RWPE2 (cell line): ENCODE results near the gene PITX1.
"Not testable (repeated sequence)": the region's sequence is repeated elsewhere in the genome, so short reads cannot be mapped to it uniquely, and the experiment has no call there.

ENCODE experiments used
- ATAC-seq: fragments of 200-7000 bp; cut with Tn5 transposase; 3 replicates; pipeline ENCODE4 v1.9.1; 2021; ENCODE audit warnings: low read depth
- DNase-seq: peaks from one replicate; pipeline ENCODE4 v3.0.0-alpha.2; 2020; ENCODE audit warnings: low spot score
- H3K27ac ChIP-seq: fragments of 450-650 bp; 2 replicates; pipeline ENCODE4 v1.5.1; 2017; ENCODE audit warnings: mild to moderate bottlenecking; ENCODE audit not compliant: poor library complexity, severe bottlenecking
- H3K27me3 ChIP-seq: fragments of 250-450 bp; sonication (Bioruptor Pico); 2 replicates; pipeline ENCODE4 v1.5.1; 2021; ENCODE audit warnings: mild to moderate bottlenecking, moderate library complexity; ENCODE audit not compliant: insufficient read depth, poor library complexity, severe bottlenecking
- H3K36me3 ChIP-seq: fragments of 250-450 bp; sonication (Bioruptor Pico); 2 replicates; pipeline ENCODE4 v1.5.1; 2020; ENCODE audit warnings: low read depth, mild to moderate bottlenecking, moderate library complexity
- H3K4me1 ChIP-seq: fragments of 250-450 bp; sonication (Bioruptor Pico); 2 replicates; pipeline ENCODE4 v1.5.1; 2021; ENCODE audit warnings: mild to moderate bottlenecking, moderate library complexity; ENCODE audit not compliant: insufficient read depth, poor library complexity, severe bottlenecking
- H3K4me3 ChIP-seq: fragments of 250-450 bp; sonication (Bioruptor Pico); 2 replicates; pipeline ENCODE4 v1.5.1; 2021; ENCODE audit warnings: mild to moderate bottlenecking, moderate library complexity; ENCODE audit not compliant: severe bottlenecking
- H3K9me3 ChIP-seq: fragments of 250-450 bp; sonication (Bioruptor Pico); 2 replicates; pipeline ENCODE4 v1.5.1; 2021; ENCODE audit warnings: mild to moderate bottlenecking, moderate library complexity; ENCODE audit not compliant: severe bottlenecking
- TF ChIP-seq, protein P1 (sequence below): fragments of 450-650 bp; IDR thresholded peaks from one replicate; pipeline ENCODE4 v1.5.1; 2017; ENCODE audit warnings: mild to moderate bottlenecking, moderate library complexity; ENCODE audit not compliant: poor library complexity, severe bottlenecking

PITX1 gene

DNA sequence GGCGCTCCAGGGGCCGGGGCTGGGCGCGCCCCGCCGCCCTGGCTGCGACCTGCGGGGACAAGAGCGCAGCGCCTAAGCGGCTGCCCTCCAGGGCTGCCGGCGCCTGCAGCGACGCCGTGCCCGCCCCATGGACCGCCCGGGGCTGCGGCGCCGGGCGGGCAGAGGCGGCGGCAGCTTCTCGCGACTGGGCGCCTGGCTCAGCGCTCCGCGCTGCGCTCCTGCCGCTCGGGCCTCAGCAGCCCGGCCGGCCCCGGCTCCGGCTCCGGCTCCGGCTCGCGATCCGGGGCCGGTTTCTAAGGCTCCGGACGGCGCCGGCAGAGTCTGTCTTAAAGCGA is at the start of gene PITX1:
PITX1 (minus strand) TSS at position 328 of the 335 bp plus-strand sequence. CDS start 347 bp downstream, outside the sequence.
- Histone ChIP-seq H3K27me3 (peaks cover 7% of the 10 kb centered on the region), H3K36me3 (peaks cover 34% of the 10 kb centered on the region), H3K27ac (peak within 1 kb of the TSS; percentile 85), H3K4me3 (peak within 1 kb of the TSS; percentile 91), H3K4me1 (peaks cover 6% of the 10 kb centered on the region), H3K9me3 (no peaks in the 10 kb centered on the region)
- ATAC-seq (no peak), DNase-seq (no peak)
- TF ChIP-seq, protein P1, sequence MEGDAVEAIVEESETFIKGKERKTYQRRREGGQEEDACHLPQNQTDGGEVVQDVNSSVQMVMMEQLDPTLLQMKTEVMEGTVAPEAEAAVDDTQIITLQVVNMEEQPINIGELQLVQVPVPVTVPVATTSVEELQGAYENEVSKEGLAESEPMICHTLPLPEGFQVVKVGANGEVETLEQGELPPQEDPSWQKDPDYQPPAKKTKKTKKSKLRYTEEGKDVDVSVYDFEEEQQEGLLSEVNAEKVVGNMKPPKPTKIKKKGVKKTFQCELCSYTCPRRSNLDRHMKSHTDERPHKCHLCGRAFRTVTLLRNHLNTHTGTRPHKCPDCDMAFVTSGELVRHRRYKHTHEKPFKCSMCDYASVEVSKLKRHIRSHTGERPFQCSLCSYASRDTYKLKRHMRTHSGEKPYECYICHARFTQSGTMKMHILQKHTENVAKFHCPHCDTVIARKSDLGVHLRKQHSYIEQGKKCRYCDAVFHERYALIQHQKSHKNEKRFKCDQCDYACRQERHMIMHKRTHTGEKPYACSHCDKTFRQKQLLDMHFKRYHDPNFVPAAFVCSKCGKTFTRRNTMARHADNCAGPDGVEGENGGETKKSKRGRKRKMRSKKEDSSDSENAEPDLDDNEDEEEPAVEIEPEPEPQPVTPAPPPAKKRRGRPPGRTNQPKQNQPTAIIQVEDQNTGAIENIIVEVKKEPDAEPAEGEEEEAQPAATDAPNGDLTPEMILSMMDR: no peak

DNA sequence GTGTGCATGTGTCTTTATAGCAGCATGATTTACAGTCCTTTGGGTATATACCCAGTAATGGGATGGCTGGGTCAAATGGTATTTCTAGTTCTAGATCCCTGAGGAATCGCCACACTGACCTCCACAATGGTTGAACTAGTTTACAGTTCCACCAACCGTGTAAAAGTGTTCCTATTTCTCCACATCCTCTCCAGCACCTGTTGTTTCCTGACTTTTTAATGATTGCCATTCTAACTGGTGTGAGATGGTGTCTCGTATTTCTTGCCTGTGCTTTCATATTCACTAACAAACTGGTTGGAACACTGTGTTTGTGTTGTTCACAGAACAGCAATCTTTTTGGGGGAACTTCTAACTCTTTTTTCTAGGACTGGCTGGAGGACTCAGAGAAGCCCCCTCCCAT is 49.3 kb upstream of the PITX1 start:
- DNase-seq, H3K36me3 ChIP-seq, H3K27me3 ChIP-seq, ATAC-seq, H3K4me3 ChIP-seq, H3K9me3 ChIP-seq, H3K27ac ChIP-seq: not testable (repeated sequence)
- peaks cover 16% of the 10 kb centered on the region for H3K4me1 ChIP-seq

DNA sequence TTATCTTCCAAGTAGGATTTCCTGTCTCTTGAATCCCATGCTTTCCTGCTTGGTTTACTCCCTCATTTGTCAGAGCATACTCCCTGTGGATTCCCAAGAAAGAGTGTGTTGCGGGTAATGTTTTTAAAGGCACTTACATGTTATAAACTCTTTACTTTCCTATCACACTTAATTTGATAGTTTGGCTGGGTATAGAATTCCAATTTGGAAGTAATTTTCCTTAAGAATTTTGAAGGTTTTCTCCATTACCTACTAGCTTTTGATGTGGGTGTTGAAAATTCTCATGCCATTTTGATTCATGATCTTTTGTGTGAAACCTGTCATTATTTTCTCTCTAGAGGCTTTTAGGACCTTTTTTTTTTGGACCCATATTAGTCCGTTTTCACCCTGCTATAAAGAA is 47.2 kb upstream of the PITX1 start:
- Histone ChIP-seq H3K4me3 (no peak overlapping the region), H3K4me1 (peaks cover 16% of the 10 kb centered on the region), H3K9me3 (peaks cover 8% of the 10 kb centered on the region), H3K27me3 (no peaks in the 10 kb centered on the region), H3K27ac (no peak overlapping the region), H3K36me3 (no peaks in the 10 kb centered on the region)
- ATAC-seq (no peak), DNase-seq (no peak)
- TF ChIP-seq, protein P1: no peak

DNA sequence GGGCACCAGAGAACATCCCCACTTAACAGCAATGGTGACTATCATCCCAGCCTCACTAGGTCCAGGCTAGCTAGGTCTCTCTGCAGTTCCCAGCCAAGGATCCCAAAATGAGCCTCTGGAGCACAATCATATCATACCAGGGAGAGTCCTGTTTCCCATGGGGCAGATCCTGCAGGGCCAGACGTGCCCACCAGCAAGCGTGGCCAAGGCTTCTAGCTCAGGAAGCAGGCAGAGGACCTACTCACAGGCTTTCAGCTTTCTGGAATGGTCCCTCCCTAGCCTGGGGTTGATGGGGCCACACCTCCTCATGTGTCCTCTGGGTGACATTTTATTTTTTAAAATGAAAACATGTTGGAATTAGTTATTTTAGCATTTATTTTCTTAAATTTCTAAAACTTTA is 45.7 kb upstream of the PITX1 start:
- Histone ChIP-seq H3K27me3 (no peaks in the 10 kb centered on the region), H3K9me3 (peaks cover 8% of the 10 kb centered on the region), H3K27ac (no peak overlapping the region), H3K4me3 (no peak overlapping the region), H3K4me1 (peaks cover 2% of the 10 kb centered on the region), H3K36me3 (no peaks in the 10 kb centered on the region)
- TF ChIP-seq, protein P1: no peak
- DNase-seq: peak; percentile 19
- no peak for ATAC-seq

DNA sequence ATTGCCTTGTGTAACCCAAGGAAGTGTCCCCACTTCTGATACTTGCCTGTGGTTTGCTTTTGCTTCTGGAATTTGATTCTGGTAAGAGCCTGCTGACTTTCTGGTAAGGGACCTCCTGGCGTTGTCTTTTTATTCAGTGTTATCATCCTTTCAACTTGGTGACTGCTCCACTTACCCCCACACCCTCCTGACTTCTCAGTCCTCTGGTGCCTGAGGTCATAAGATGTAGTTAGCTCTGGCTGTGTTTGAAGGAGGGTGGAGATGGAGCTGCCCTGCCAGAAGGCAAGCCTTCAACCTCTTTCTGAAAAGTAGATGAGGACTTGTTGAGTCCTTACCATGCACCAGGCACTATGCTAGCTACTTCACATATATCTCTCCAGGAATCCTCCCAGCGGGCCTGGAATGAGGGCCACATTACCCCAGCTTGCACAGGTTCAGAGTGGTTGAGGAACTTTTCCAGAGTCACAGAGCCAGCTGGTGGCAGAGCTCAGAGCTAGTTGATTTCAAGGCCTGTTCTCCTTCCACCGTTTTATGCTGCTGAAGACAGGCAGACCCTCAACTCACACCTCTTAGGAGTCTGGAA is 45.2 kb upstream of the PITX1 start:
- H3K4me3 ChIP-seq: no peak overlapping the region
- no peak overlapping the region for H3K27ac ChIP-seq
- no peaks in the 10 kb centered on the region for H3K27me3 ChIP-seq
- DNase-seq (peak; percentile 18), ATAC-seq (no peak)
- no peaks in the 10 kb centered on the region for H3K36me3 ChIP-seq
- no peaks in the 10 kb centered on the region for H3K4me1 ChIP-seq
- TF ChIP-seq, protein P1: no peak
- peaks cover 8% of the 10 kb centered on the region for H3K9me3 ChIP-seq
